ENCODE results near the gene NMNAT2. TPM values are rescaled to one million over a fixed set of nuclear protein-coding genes. Genes with fewer than 3 reads are reported as not detected.

The NMNAT2 gene
- total and polyA plus RNA-seq, 2 of the 4 experiments (the other 2 are of a cell fraction), result 0.36 to 2.4 TPM

DNA sequence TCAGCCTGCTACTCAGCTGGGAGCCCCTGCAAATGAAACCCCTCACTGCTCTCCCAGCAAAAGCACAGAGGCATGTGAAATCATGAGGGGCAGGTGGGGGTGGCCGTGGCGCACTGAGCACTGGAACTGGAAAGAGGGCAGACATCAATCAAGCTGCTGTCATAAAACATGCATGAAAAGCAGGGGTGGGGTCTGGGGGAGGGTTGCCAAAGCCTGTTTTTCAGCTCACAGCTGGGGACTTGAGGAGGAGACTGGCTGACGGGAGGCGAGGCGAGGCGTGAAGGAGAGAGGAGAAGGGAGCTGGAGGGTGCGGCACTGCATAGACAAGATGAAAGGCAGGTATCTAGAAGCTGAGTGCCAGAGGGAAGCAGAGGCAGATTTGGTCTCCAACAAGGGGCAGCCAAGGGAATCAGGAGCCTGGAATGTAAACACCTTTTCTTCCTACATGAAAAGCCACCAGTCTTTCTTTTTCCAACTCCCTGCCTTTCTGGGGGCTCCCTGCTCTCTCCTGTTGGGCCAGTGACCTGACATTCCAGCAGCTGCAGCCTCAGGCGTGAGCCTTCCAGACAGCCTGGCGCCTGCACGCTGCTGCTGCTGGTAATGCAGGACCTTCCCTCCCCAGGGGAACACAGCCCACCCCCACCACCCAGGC, 87.0 kb downstream of the NMNAT2 start (continued):
- TF ChIP-seq MAZ (IDR thresholded peaks at IDR 0.05; ENCODE audit: borderline replicate concordance, low read depth, low read length), result no peak

DNA sequence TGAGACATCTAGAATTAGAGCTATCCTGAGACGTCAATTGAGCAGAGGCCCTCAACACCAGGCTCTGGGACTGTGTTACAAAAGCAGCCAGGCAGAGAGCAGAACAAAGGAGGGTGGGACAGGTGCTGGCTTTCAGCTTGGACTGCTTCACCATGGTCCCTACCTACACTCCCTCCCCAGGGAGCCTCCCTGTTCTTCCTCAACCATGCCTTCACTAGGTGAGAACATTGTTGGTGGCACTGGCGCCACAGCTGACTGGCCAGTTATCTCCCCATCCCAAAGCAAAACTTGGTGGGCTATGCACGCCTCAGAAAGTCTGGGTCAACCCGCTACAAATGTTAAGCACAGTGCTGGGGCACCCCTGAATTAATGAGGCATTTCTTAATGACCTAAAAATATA, 87.8 kb downstream of the NMNAT2 start:
- CTCF ChIA-PET, result interaction anchor here (1.0 kb wide), 1 partner anchor 368 kb away, joined by 3 read pairs; no protein-coding TSS in a partner anchor
- Histone ChIP-seq H4K5ac (ENCODE audit: low read depth, low read length) (no peak overlapping the region), H3K4me2 (ENCODE audit: low read depth, low read length) (no peak overlapping the region), H3K18ac (ENCODE audit: low read depth, low read length) (no peak overlapping the region), H3K9me1 (ENCODE audit: insufficient read depth, low read length) (0 out of 2 replicates have a peak, but pooled peaks cover 2% of the 10 kb centered on the region), H2BK120ac (ENCODE audit: low read depth, low read length) (no peak overlapping the region), H2BK20ac (ENCODE audit: low read depth, low read length) (no peak overlapping the region), H3K27me3 (ENCODE audit: control insufficient read depth, insufficient read depth, low read length) (peaks cover 47% of the 10 kb centered on the region), H2BK15ac (ENCODE audit: low read depth, low read length) (no peak overlapping the region), H2BK5ac (ENCODE audit: low read depth, low read length, poor library complexity, severe bottlenecking) (no peak overlapping the region), H4K8ac (ENCODE audit: low read depth in 2 of 2, low read length in 2 of 2) (no peak overlapping the region), H3K4me3 (ENCODE audit: insufficient read depth, low read depth, low read length) (no peak overlapping the region), H3K27ac (ENCODE audit: insufficient read depth, low read length) (no peak overlapping the region), H3K4me1 (ENCODE audit: control insufficient read depth, insufficient read depth, low read length) (peaks cover 4% of the 10 kb centered on the region), H4K91ac (ENCODE audit: insufficient read depth, low read depth, low read length) (no peak overlapping the region), H3K9me3 (ENCODE audit: control insufficient read depth, insufficient read depth, low read length) (no peaks in the 10 kb centered on the region), H3K79me1 (ENCODE audit: low read depth in 1 of 2, low read length in 2 of 2) (no peaks in the 10 kb centered on the region), H4K20me1 (ENCODE audit: insufficient read depth, low read length) (no peaks in the 10 kb centered on the region), H2AK9ac (replicated peaks; ENCODE audit: low read depth, low read length, poor library complexity) (no peak overlapping the region), H3K56ac (ENCODE audit: extremely low read depth, insufficient read depth, low read length) (no peak overlapping the region), H3K14ac (replicated peaks; ENCODE audit: low read depth, low read length) (no peak overlapping the region), H2AFZ (replicated peaks; ENCODE audit: low read length, poor library complexity) (no peak overlapping the region), H3K9ac (ENCODE audit: low read depth, low read length) (no peak overlapping the region), H3K4ac (ENCODE audit: low read depth, low read length) (no peak overlapping the region), H3K36me3 (ENCODE audit: control insufficient read depth, insufficient read depth, low read length) (no peaks in the 10 kb centered on the region), H2AK5ac (ENCODE audit: low read depth, low read length) (no peak overlapping the region), H3K23ac (ENCODE audit: low read depth, low read length) (no peak overlapping the region)
- WGBS, 2 experiments (ENCODE audit: extremely low coverage in 2 of 2, insufficient read length in 1 of 2), result no CpG with 5 or more reads among the region's 4 CpGs
- no peak for ATAC-seq (ENCODE audit: low read depth)
- DNase-seq, result no peak
- intact Hi-C loops (cut with micrococcal nuclease) (no loop called here), dilution Hi-C loops (cut with HindIII; ENCODE audit: low sequenced_read_pairs, unreplicated experiment) (no loop called here), in situ Hi-C loops (cut with MboI; ENCODE audit: low sequenced_read_pairs) (no loop called here)
- no TSS peak for BruUV-seq (replicated peaks)
- TF ChIP-seq NFE2L2 (IDR thresholded peaks at IDR 0.05; ENCODE audit: low read depth, low read length) (no peak), RAD21 (IDR thresholded peaks at IDR 0.05; ENCODE audit: low read length) (no peak), SMC3 (IDR thresholded peaks at IDR 0.05; ENCODE audit: low read depth, low read length) (no peak), RFX5 (IDR thresholded peaks at IDR 0.05; ENCODE audit: low read depth, low read length) (no peak), BHLHE40 (IDR thresholded peaks at IDR 0.05; ENCODE audit: low read depth, low read length) (no peak), MAFK (IDR thresholded peaks at IDR 0.05; ENCODE audit: low read depth, low read length) (no peak), RCOR1 (IDR thresholded peaks at IDR 0.05; ENCODE audit: insufficient replicate concordance, low read length) (no peak), MAZ (IDR thresholded peaks at IDR 0.05; ENCODE audit: borderline replicate concordance, low read depth, low read length) (no peak)
- TF ChIP-seq, protein P1, sequence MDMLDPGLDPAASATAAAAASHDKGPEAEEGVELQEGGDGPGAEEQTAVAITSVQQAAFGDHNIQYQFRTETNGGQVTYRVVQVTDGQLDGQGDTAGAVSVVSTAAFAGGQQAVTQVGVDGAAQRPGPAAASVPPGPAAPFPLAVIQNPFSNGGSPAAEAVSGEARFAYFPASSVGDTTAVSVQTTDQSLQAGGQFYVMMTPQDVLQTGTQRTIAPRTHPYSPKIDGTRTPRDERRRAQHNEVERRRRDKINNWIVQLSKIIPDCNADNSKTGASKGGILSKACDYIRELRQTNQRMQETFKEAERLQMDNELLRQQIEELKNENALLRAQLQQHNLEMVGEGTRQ (IDR thresholded peaks at IDR 0.05; ENCODE audit: low read depth, low read length), result no peak
- TF ChIP-seq, protein P2, sequence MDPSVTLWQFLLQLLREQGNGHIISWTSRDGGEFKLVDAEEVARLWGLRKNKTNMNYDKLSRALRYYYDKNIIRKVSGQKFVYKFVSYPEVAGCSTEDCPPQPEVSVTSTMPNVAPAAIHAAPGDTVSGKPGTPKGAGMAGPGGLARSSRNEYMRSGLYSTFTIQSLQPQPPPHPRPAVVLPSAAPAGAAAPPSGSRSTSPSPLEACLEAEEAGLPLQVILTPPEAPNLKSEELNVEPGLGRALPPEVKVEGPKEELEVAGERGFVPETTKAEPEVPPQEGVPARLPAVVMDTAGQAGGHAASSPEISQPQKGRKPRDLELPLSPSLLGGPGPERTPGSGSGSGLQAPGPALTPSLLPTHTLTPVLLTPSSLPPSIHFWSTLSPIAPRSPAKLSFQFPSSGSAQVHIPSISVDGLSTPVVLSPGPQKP (IDR thresholded peaks at IDR 0.05; ENCODE audit: borderline replicate concordance, low read depth, low read length), result no peak
- POLR2A ChIA-PET (ENCODE audit: unreplicated experiment), result no interaction called here

All from IMR-90 (cell line).